ENCODE results near the gene GRIN2B.

The GRIN2B gene

GRCh38 chr12:13959131-13959723, 22.2 kb downstream of the GRIN2B start (continued):
- TF ChIP-seq REPIN1 (tag by site-specific recombination; IDR thresholded peaks at IDR 0.05; ENCODE audit: low read depth) (no peak), ZNF658 (tag by site-specific recombination; IDR thresholded peaks at IDR 0.05) (no peak), ZNF580 (tag by site-specific recombination; IDR thresholded peaks at IDR 0.05) (no peak)

- ChIA-PET POLR2A (no interaction called here), CTCF (no interaction called here)
- no peaks in the 10 kb centered on the region for H3K4me1 ChIP-seq (ENCODE audit: control insufficient read depth, insufficient read depth, low read length)
- no peak overlapping the region for H3K4me3 ChIP-seq (ENCODE audit: low read depth, low read length)
- no peak overlapping the region for H3K27ac ChIP-seq (ENCODE audit: extremely low read depth, low read depth, low read length)
- TF ChIP-seq ZNF211 (tag by site-specific recombination; IDR thresholded peaks at IDR 0.05; ENCODE audit: low read depth) (no peak), ZNF114 (tag by site-specific recombination; IDR thresholded peaks at IDR 0.05) (no peak), TSHZ1 (tag by site-specific recombination; IDR thresholded peaks at IDR 0.05; ENCODE audit: borderline replicate concordance) (no peak), ZNF10 (tag by site-specific recombination; IDR thresholded peaks at IDR 0.05) (no peak), GLIS2 (tag by site-specific recombination; IDR thresholded peaks at IDR 0.05) (no peak), GLI2 (tag by site-specific recombination; IDR thresholded peaks at IDR 0.05; ENCODE audit: borderline replicate concordance, low read depth) (no peak), ZNF266 (tag by site-specific recombination; IDR thresholded peaks at IDR 0.05; ENCODE audit: low read depth) (no peak), HOXD13 (CRISPR knock-in tag; IDR thresholded peaks at IDR 0.05; ENCODE audit: borderline replicate concordance) (no peak), ZNF514 (tag by site-specific recombination; IDR thresholded peaks at IDR 0.05) (no peak), SP7 (tag by site-specific recombination; IDR thresholded peaks at IDR 0.05) (no peak), ZNF600 (tag by site-specific recombination; IDR thresholded peaks at IDR 0.05) (no peak), ZBTB1 (tag by site-specific recombination; IDR thresholded peaks at IDR 0.05) (no peak), ZNF398 (tag by site-specific recombination; IDR thresholded peaks at IDR 0.05) (no peak)
- no peaks in the 10 kb centered on the region for H3K36me3 ChIP-seq (ENCODE audit: control insufficient read depth in 2 of 2, insufficient read depth in 1 of 2, low read length in 2 of 2)
- no peaks in the 10 kb centered on the region for H3K9me3 ChIP-seq (ENCODE audit: control insufficient read depth, insufficient read depth, low read depth, low read length)
Measured at GRCh38 chr12:13957576-13957975, 23.8 kb downstream of the GRIN2B start.

GRCh38 chr12:13956060-13956590, 25.3 kb downstream of the GRIN2B start:
- TF ChIP-seq ZNF449 (tag by site-specific recombination; IDR thresholded peaks at IDR 0.05) (no peak), ZFP41 (tag by site-specific recombination; IDR thresholded peaks at IDR 0.05; ENCODE audit: borderline replicate concordance) (no peak), ZNF660 (tag by site-specific recombination; IDR thresholded peaks at IDR 0.05) (no peak), ZNF214 (tag by site-specific recombination; IDR thresholded peaks at IDR 0.05; ENCODE audit: borderline replicate concordance) (no peak), REST (tag by site-specific recombination; IDR thresholded peaks at IDR 0.05) (no peak)
- Histone ChIP-seq H3K4me3 (ENCODE audit: low read depth, low read length) (no peak overlapping the region), H3K4me1 (ENCODE audit: control insufficient read depth, insufficient read depth, low read length) (no peaks in the 10 kb centered on the region), H3K27ac (ENCODE audit: extremely low read depth, low read depth, low read length) (no peak overlapping the region), H3K9me3 (ENCODE audit: control insufficient read depth, insufficient read depth, low read depth, low read length) (no peaks in the 10 kb centered on the region), H3K36me3 (ENCODE audit: control insufficient read depth in 2 of 2, insufficient read depth in 1 of 2, low read length in 2 of 2) (no peaks in the 10 kb centered on the region)
- CTCF ChIA-PET, result interaction anchor here (0.6 kb wide), 1 partner anchor 26 kb away, joined by 3 read pairs; no protein-coding TSS in a partner anchor
- POLR2A ChIA-PET, result no interaction called here
